Common myeloid progenitor, CD34-positive (primary cell): ENCODE data around the gene SERPINE1.

Experiments used
- CTCF ChIA-PET: fragments of 350-600 bp; sonication (Branson Sonifier 250); formaldehyde crosslinking; loops from one replicate; lab custom pipeline; 2021; ENCODE audit warnings: antibody characterized with exemption; lab: Charles Lee
- POLR2A ChIA-PET: fragments of 350-600 bp; sonication (Branson Sonifier 250); formaldehyde crosslinking; loops from one replicate; lab custom pipeline; 2021; ENCODE audit warnings: antibody characterized with exemption; lab: Charles Lee
- DNase-seq, 3 donors: peaks; one replicate each; pipeline versions ENCODE4 v3.0.0 to v3.0.0-alpha.2; 2013
- H3K27ac ChIP-seq, 2 experiments: 1 replicate in 1 of 2; 2 replicates in 1 of 2; pipeline ENCODE4 v1.7.0; 2013; ENCODE audit warnings: inconsistent platforms in 2 of 2, low read length in 2 of 2, mild to moderate bottlenecking in 2 of 2, low read depth in 1 of 2, moderate library complexity in 1 of 2; ENCODE audit not compliant: severe bottlenecking in 2 of 2, insufficient read depth in 1 of 2, poor library complexity in 1 of 2
- H3K27me3 ChIP-seq, 5 experiments: replicated peaks in 2 of 5; 1 replicate in 3 of 5; 2 replicates in 2 of 5; pipeline versions ENCODE4 v1.6.1 to v1.7.0; 2013; ENCODE audit warnings: low read length in 4 of 5, mild to moderate bottlenecking in 2 of 5, moderate library complexity in 2 of 5, inconsistent platforms in 1 of 5; ENCODE audit not compliant: insufficient read depth in 5 of 5, control insufficient read depth in 4 of 5
- H3K36me3 ChIP-seq, 4 experiments: 1 replicate in 2 of 4; 2 replicates in 2 of 4; pipeline versions ENCODE4 v1.6.1 to v1.7.0; 2013; ENCODE audit warnings: low read length in 3 of 4, control low read depth in 1 of 4, mild to moderate bottlenecking in 1 of 4; ENCODE audit not compliant: control insufficient read depth in 4 of 4, insufficient read depth in 4 of 4
- H3K4me1 ChIP-seq, 4 experiments: 1 replicate in 3 of 4; 2 replicates in 1 of 4; pipeline versions ENCODE4 v1.6.1 to v1.7.1; 2013; ENCODE audit warnings: low read length in 3 of 4, mild to moderate bottlenecking in 3 of 4, control low read depth in 1 of 4, inconsistent platforms in 1 of 4, moderate library complexity in 1 of 4; ENCODE audit not compliant: control insufficient read depth in 4 of 4, insufficient read depth in 4 of 4; ENCODE audit errors: control extremely low read depth in 1 of 4
- H3K4me3 ChIP-seq, 7 experiments: 1 replicate in 4 of 7; 2 replicates in 3 of 7; pipeline versions ENCODE4 v1.5.1 to v1.7.0; 2013; ENCODE audit warnings: mild to moderate bottlenecking in 7 of 7, low read length in 6 of 7, moderate library complexity in 6 of 7, inconsistent platforms in 2 of 7, low read depth in 2 of 7, control low read depth in 1 of 7; ENCODE audit not compliant: insufficient read depth in 4 of 7, control insufficient read depth in 1 of 7; ENCODE audit errors: extremely low read depth in 1 of 7
- H3K9me3 ChIP-seq, 5 experiments: 1 replicate in 4 of 5; 2 replicates in 1 of 5; pipeline versions ENCODE4 v1.6.1 to v1.7.1; 2013; ENCODE audit warnings: low read length in 4 of 5, mild to moderate bottlenecking in 2 of 5, inconsistent platforms in 1 of 5, low read depth in 1 of 5, moderate library complexity in 1 of 5; ENCODE audit not compliant: control insufficient read depth in 4 of 5, insufficient read depth in 2 of 5; ENCODE audit errors: control extremely low read depth in 1 of 5
- WGBS: methylation state at CpG from one replicate; pipeline ENCODE4 v1.1.5; 2013; ENCODE audit not compliant: insufficient coverage; 5-methylcytosine and 5-hydroxymethylcytosine counted together

The SERPINE1 gene

GRCh38 chr7:101177644-101178043, 50.7 kb downstream of the SERPINE1 start:
- no peak for DNase-seq
- H3K4me3 ChIP-seq, result no peak overlapping the region
- H3K27me3 ChIP-seq, result peaks cover 20 to 98% (median 43%) of the 10 kb centered on the region in 5 experiments
- CTCF ChIA-PET, result interaction anchor here (0.6 to 2.3 kb wide), 3 partner anchors 15 to 86 kb away, joined by 3 to 8 read pairs (median 4); no protein-coding TSS in a partner anchor
- 100% methylated on average over 2 of the region's 2 CpGs for WGBS
- H3K36me3 ChIP-seq, result no peaks in the 10 kb centered on the region
- H3K4me1 ChIP-seq, result peaks cover 0 to 32% (median 18%) of the 10 kb centered on the region in 4 experiments
- no peaks in the 10 kb centered on the region for H3K9me3 ChIP-seq
- H3K27ac ChIP-seq, result no peak overlapping the region
- POLR2A ChIA-PET, result interaction anchor here (0.6 to 0.7 kb wide), 3 partner anchors 8 to 64 kb away, joined by 3 to 5 read pairs (median 3); no protein-coding TSS in a partner anchor

GRCh38 chr7:101179117-101179516, 52.2 kb downstream of the SERPINE1 start:
- 3% methylated on average over 11 of the region's 20 CpGs for WGBS
- H3K9me3 ChIP-seq, result no peaks in the 10 kb centered on the region
- CTCF ChIA-PET, result no interaction called here
- H3K4me3 ChIP-seq, result no peak overlapping the region
- peaks cover 0 to 17% (median 7%) of the 10 kb centered on the region in 4 experiments for H3K4me1 ChIP-seq
- peaks cover 21 to 85% (median 43%) of the 10 kb centered on the region in 5 experiments for H3K27me3 ChIP-seq
- POLR2A ChIA-PET, result no interaction called here
- DNase-seq, result peak in 1 of 3 donors; percentile 38
- no peak overlapping the region for H3K27ac ChIP-seq
- no peaks in the 10 kb centered on the region for H3K36me3 ChIP-seq

GRCh38 chr7:101179713-101180112, 52.8 kb downstream of the SERPINE1 start:
- H3K27me3 ChIP-seq, result peaks cover 21 to 85% (median 40%) of the 10 kb centered on the region in 5 experiments
- ChIA-PET CTCF (interaction anchor here (2.1 kb wide), 1 partner anchor 13 kb away, joined by 7 read pairs; no protein-coding TSS in a partner anchor), POLR2A (no interaction called here)
- peak overlapping the region in 1 of 7 experiments; percentile 36 for H3K4me3 ChIP-seq
- H3K27ac ChIP-seq, result no peak overlapping the region
- DNase-seq, result no peak
- peaks cover 0 to 13% (median 4%) of the 10 kb centered on the region in 4 experiments for H3K4me1 ChIP-seq
- no peaks in the 10 kb centered on the region for H3K9me3 ChIP-seq
- 3% methylated on average over 25 of the region's 27 CpGs for WGBS
- H3K36me3 ChIP-seq, result no peaks in the 10 kb centered on the region

GRCh38 chr7:101180130-101180755, 53.3 kb downstream of the SERPINE1 start, which contains the start of gene NAT16:
Gene NAT16, minus strand, starts transcription at chr7:101180293. Its CDS starts 5,486 bp downstream, at chr7:101174807.
- Histone ChIP-seq H3K4me3 (peak within 1 kb of the TSS in 1 of 7 experiments; percentile 36), H3K4me1 (peaks cover 0 to 13% (median 4%) of the 10 kb centered on the region in 4 experiments), H3K27ac (no peak within 1 kb of the TSS), H3K9me3 (no peaks in the 10 kb centered on the region), H3K36me3 (no peaks in the 10 kb centered on the region), H3K27me3 (peaks cover 22 to 82% (median 35%) of the 10 kb centered on the region in 5 experiments)
- peak in 1 of 3 donors; percentile 36 for DNase-seq
- POLR2A ChIA-PET, result no interaction called here
- WGBS, result 3% methylated on average over 40 of the region's 56 CpGs
- CTCF ChIA-PET, result interaction anchor here (2.1 kb wide), 1 partner anchor 12 kb away, joined by 7 read pairs; no protein-coding TSS in a partner anchor

- DNase-seq, result no peak
- peaks cover 8 to 34% (median 12%) of the 10 kb centered on the region in 5 experiments for H3K27me3 ChIP-seq
- POLR2A ChIA-PET, result interaction anchor here (0.6 kb wide), 1 partner anchor 8 kb away, joined by 3 read pairs; no protein-coding TSS in a partner anchor
- 80% methylated on average over 4 of the region's 5 CpGs for WGBS
- no peaks in the 10 kb centered on the region for H3K9me3 ChIP-seq
- no peak overlapping the region for H3K4me3 ChIP-seq
- peaks cover 0 to under 1% (median 0%) of the 10 kb centered on the region in 4 experiments for H3K4me1 ChIP-seq
- no peaks in the 10 kb centered on the region for H3K36me3 ChIP-seq
- CTCF ChIA-PET, result interaction anchor here (0.9 to 3.2 kb wide), 4 partner anchors 8 to 15 kb away, joined by 3 to 19 read pairs (median 4); no protein-coding TSS in a partner anchor
- no peak overlapping the region for H3K27ac ChIP-seq
Measured at GRCh38 chr7:101185258-101185839, 58.4 kb downstream of the SERPINE1 start.

GRCh38 chr7:101186194-101186593, 59.3 kb downstream of the SERPINE1 start:
- Histone ChIP-seq H3K27me3 (peaks cover 3 to 25% (median 12%) of the 10 kb centered on the region in 5 experiments), H3K9me3 (no peaks in the 10 kb centered on the region), H3K36me3 (no peaks in the 10 kb centered on the region), H3K4me1 (no peaks in the 10 kb centered on the region), H3K27ac (no peak overlapping the region), H3K4me3 (no peak overlapping the region)
- POLR2A ChIA-PET, result no interaction called here
- CTCF ChIA-PET, result interaction anchor here (0.6 to 1.1 kb wide), 3 partner anchors 15 to 292 kb away, joined by 3 read pairs; no protein-coding TSS in a partner anchor
- no peak for DNase-seq
- 89% methylated on average over 4 of the region's 6 CpGs for WGBS
